PC-9 (cell line): ENCODE measurements around the gene MAFB.

Experiments
- EZH2 ChIP-seq: fragments of 200-600 bp; sonication (generic); IDR thresholded peaks from 2 replicates; pipeline ENCODE4 v1.8.0; 2017; ENCODE audit warnings: antibody characterized with exemption, low read depth
- TF ChIP-seq, protein P1 (sequence below): fragments of 200-600 bp; sonication (generic); conservative IDR thresholded peaks from 2 replicates; pipeline ENCODE4 v1.6.1; 2017; ENCODE audit warnings: mixed run types, antibody characterized with exemption, mild to moderate bottlenecking, moderate library complexity

DNA sequence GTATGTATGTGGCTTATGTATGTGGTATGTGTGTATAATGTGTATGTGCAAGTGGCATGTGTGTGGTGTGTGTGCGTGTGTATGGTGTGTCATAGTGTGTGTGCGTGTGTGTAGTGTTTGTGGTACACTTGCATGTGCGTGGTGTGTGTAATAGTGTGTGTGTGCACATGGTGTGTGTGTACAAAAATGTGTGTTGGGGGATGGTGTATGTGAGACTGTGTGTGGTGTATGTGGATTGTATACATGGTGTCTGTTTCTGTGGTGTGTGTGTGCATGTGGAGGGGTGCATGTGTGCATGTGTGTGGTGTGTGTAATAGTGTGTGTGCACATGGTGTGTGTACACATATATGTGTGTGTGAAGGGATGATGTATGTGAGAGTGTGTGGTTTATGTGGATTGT, 21.5 kb downstream of the MAFB start:
- TF ChIP-seq, protein P1, sequence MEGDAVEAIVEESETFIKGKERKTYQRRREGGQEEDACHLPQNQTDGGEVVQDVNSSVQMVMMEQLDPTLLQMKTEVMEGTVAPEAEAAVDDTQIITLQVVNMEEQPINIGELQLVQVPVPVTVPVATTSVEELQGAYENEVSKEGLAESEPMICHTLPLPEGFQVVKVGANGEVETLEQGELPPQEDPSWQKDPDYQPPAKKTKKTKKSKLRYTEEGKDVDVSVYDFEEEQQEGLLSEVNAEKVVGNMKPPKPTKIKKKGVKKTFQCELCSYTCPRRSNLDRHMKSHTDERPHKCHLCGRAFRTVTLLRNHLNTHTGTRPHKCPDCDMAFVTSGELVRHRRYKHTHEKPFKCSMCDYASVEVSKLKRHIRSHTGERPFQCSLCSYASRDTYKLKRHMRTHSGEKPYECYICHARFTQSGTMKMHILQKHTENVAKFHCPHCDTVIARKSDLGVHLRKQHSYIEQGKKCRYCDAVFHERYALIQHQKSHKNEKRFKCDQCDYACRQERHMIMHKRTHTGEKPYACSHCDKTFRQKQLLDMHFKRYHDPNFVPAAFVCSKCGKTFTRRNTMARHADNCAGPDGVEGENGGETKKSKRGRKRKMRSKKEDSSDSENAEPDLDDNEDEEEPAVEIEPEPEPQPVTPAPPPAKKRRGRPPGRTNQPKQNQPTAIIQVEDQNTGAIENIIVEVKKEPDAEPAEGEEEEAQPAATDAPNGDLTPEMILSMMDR, result no peak
- TF ChIP-seq EZH2, result no peak
